IMR-90 (cell line): Measurements from ENCODE around the gene NTM. TPM values are rescaled to one million over a fixed set of nuclear protein-coding genes. Genes with fewer than 3 reads are reported as not detected.

Experiments
- ATAC-seq: fragments of 200-7000 bp; cut with Tn5 transposase; 2 replicates; pipeline ENCODE4 v1.9.1; 2020; ENCODE audit warnings: low read depth, mild to moderate bottlenecking, moderate library complexity
- BruUV-seq: library from RNA; stranded (reverse); fragments of 400-500 nt; replicated peaks from 2 replicates; lab custom pipeline; 2021; lab: Mats Ljungman, UMichigan
- CTCF ChIA-PET: fragments of 300-600 bp; formaldehyde crosslinking; extraction: SDS; loops from one replicate; lab custom pipeline; 2021; ENCODE audit warnings: antibody characterized with exemption; lab: Yijun Ruan, JAX
- POLR2A ChIA-PET: fragments of 300-600 bp; sonication (Branson Sonifier 250); formaldehyde crosslinking; loops from one replicate; lab custom pipeline; 2022; ENCODE audit warnings: antibody characterized with exemption; ENCODE audit not compliant: unreplicated experiment; lab: Charles Lee
- DNase-seq: peaks from one replicate; pipeline ENCODE4 v3.0.0; 2013
- H2AFZ ChIP-seq: replicated peaks from 2 replicates; pipeline ENCODE3; 2013; ENCODE audit warnings: low read length, mild to moderate bottlenecking; ENCODE audit not compliant: poor library complexity
- H2AK5ac ChIP-seq: 2 replicates; pipeline ENCODE4 v1.6.1; 2013; ENCODE audit warnings: low read depth, low read length, inconsistent platforms
- H2AK9ac ChIP-seq: replicated peaks from 2 replicates; pipeline ENCODE3; 2013; ENCODE audit warnings: mild to moderate bottlenecking, low read depth, low read length, moderate library complexity; ENCODE audit not compliant: poor library complexity
- H2BK120ac ChIP-seq: 2 replicates; pipeline ENCODE4 v1.6.1; 2013; ENCODE audit warnings: low read depth, low read length, inconsistent platforms
- H2BK15ac ChIP-seq: 3 replicates; pipeline ENCODE4 v1.6.1; 2013; ENCODE audit warnings: low read depth, low read length, inconsistent platforms
- H2BK20ac ChIP-seq: 2 replicates; pipeline ENCODE4 v1.6.1; 2013; ENCODE audit warnings: low read depth, mild to moderate bottlenecking, inconsistent platforms, low read length, moderate library complexity
- H2BK5ac ChIP-seq: 2 replicates; pipeline ENCODE4 v1.6.1; 2013; ENCODE audit warnings: mild to moderate bottlenecking, low read depth, low read length, inconsistent platforms; ENCODE audit not compliant: poor library complexity, severe bottlenecking
- H3K14ac ChIP-seq: replicated peaks from 2 replicates; pipeline ENCODE4 v1.6.1; 2013; ENCODE audit warnings: low read depth, low read length, inconsistent platforms
- H3K18ac ChIP-seq: 2 replicates; pipeline ENCODE4 v1.6.1; 2013; ENCODE audit warnings: low read depth, low read length, control low read depth
- H3K23ac ChIP-seq: 2 replicates; pipeline ENCODE4 v1.6.1; 2013; ENCODE audit warnings: low read depth, low read length, inconsistent platforms
- H3K27ac ChIP-seq: 2 replicates; pipeline ENCODE4 v1.5.1; 2013; ENCODE audit warnings: mild to moderate bottlenecking, control low read depth, low read length; ENCODE audit not compliant: insufficient read depth
- H3K27me3 ChIP-seq: 2 replicates; pipeline ENCODE4 v1.6.1; 2013; ENCODE audit warnings: low read length; ENCODE audit not compliant: control insufficient read depth, insufficient read depth
- H3K36me3 ChIP-seq: 2 replicates; pipeline ENCODE4 v1.6.1; 2013; ENCODE audit warnings: low read length, mixed read lengths; ENCODE audit not compliant: control insufficient read depth, insufficient read depth
- H3K4ac ChIP-seq: 2 replicates; pipeline ENCODE4 v1.6.1; 2013; ENCODE audit warnings: low read depth, low read length, inconsistent platforms
- H3K4me1 ChIP-seq: 2 replicates; pipeline ENCODE4 v1.6.1; 2013; ENCODE audit warnings: low read length, mixed read lengths; ENCODE audit not compliant: control insufficient read depth, insufficient read depth
- H3K4me2 ChIP-seq: 2 replicates; pipeline ENCODE4 v1.6.1; 2013; ENCODE audit warnings: low read depth, mild to moderate bottlenecking, control low read depth, low read length, moderate library complexity
- H3K4me3 ChIP-seq: 2 replicates; pipeline ENCODE4 v1.5.1; 2013; ENCODE audit warnings: low read depth, mild to moderate bottlenecking, control low read depth, low read length, moderate library complexity; ENCODE audit not compliant: insufficient read depth
- H3K56ac ChIP-seq: 2 replicates; pipeline ENCODE4 v1.6.1; 2013; ENCODE audit warnings: low read length, inconsistent platforms; ENCODE audit not compliant: insufficient read depth; ENCODE audit errors: extremely low read depth
- H3K79me1 ChIP-seq, 2 experiments: 2 replicates each; pipeline ENCODE4 v1.6.1; 2013; ENCODE audit warnings: low read length in 2 of 2, inconsistent platforms in 1 of 2, low read depth in 1 of 2
- H3K9ac ChIP-seq: 2 replicates; pipeline ENCODE4 v1.6.1; 2013; ENCODE audit warnings: low read depth, low read length, control low read depth
- H3K9me1 ChIP-seq: 2 replicates; pipeline ENCODE4 v1.6.1; 2013; ENCODE audit warnings: low read length, inconsistent platforms; ENCODE audit not compliant: insufficient read depth
- H3K9me3 ChIP-seq: 2 replicates; pipeline ENCODE4 v1.6.1; 2013; ENCODE audit warnings: low read length; ENCODE audit not compliant: control insufficient read depth, insufficient read depth
- H4K20me1 ChIP-seq: 2 replicates; pipeline ENCODE4 v1.6.1; 2013; ENCODE audit warnings: low read length, inconsistent platforms; ENCODE audit not compliant: insufficient read depth
- H4K5ac ChIP-seq: 2 replicates; pipeline ENCODE4 v1.6.1; 2013; ENCODE audit warnings: mild to moderate bottlenecking, low read depth, low read length, control low read depth
- H4K8ac ChIP-seq, 2 experiments: 2 replicates each; pipeline ENCODE4 v1.6.1; 2013; ENCODE audit warnings: low read depth in 2 of 2, low read length in 2 of 2, control low read depth in 1 of 2, inconsistent platforms in 1 of 2
- H4K91ac ChIP-seq: 2 replicates; pipeline ENCODE4 v1.6.1; 2013; ENCODE audit warnings: low read depth, low read length, inconsistent platforms; ENCODE audit not compliant: insufficient read depth
- BHLHE40 ChIP-seq: fragments of 150-350 bp; IDR thresholded peaks from 2 replicates; pipeline ENCODE4 v1.6.1; 2016; ENCODE audit warnings: mild to moderate bottlenecking, low read depth, low read length
- CEBPB ChIP-seq: IDR thresholded peaks from 2 replicates; pipeline ENCODE4 v1.6.1; 2012; ENCODE audit warnings: low read depth, low read length, improper control_type of control experiment
- CHD1 ChIP-seq: IDR thresholded peaks from 2 replicates; pipeline ENCODE4 v1.6.1; 2012; ENCODE audit warnings: low read depth, low read length, improper control_type of control experiment
- ELK1 ChIP-seq: fragments of 150-350 bp; IDR thresholded peaks from 2 replicates; pipeline ENCODE4 v1.6.1; 2016; ENCODE audit warnings: low read depth, mild to moderate bottlenecking, low read length, moderate library complexity, borderline replicate concordance
- MAZ ChIP-seq: IDR thresholded peaks from 2 replicates; pipeline ENCODE4 v1.6.1; 2012; ENCODE audit warnings: low read depth, mild to moderate bottlenecking, low read length, improper control_type of control experiment, moderate library complexity, borderline replicate concordance
- MXI1 ChIP-seq: IDR thresholded peaks from 2 replicates; pipeline ENCODE4 v1.6.1; 2012; ENCODE audit warnings: low read depth, mild to moderate bottlenecking, low read length, moderate library complexity, borderline replicate concordance
- NFE2L2 ChIP-seq: fragments of 150-350 bp; IDR thresholded peaks from 2 replicates; pipeline ENCODE4 v1.6.1; 2016; ENCODE audit warnings: low read depth, mild to moderate bottlenecking, low read length
- RAD21 ChIP-seq: IDR thresholded peaks from 2 replicates; pipeline ENCODE4 v1.6.1; 2012; ENCODE audit warnings: low read length, improper control_type of control experiment
- RCOR1 ChIP-seq: IDR thresholded peaks from 2 replicates; pipeline ENCODE4 v1.6.1; 2012; ENCODE audit warnings: mild to moderate bottlenecking, low read length, improper control_type of control experiment; ENCODE audit not compliant: insufficient replicate concordance
- SMC3 ChIP-seq: fragments of 150-350 bp; IDR thresholded peaks from 2 replicates; pipeline ENCODE4 v1.6.1; 2016; ENCODE audit warnings: low read depth, mild to moderate bottlenecking, antibody characterized with exemption, low read length, moderate library complexity
- whole genome bisulfite sequencing, 2 experiments: methylation state at CpG; one replicate each; pipeline versions ENCODE4 v1.1.5 to v1.1.7; 2013; ENCODE audit warnings: missing lambda C conversion rate in 2 of 2; ENCODE audit not compliant: insufficient read length in 1 of 2; ENCODE audit errors: extremely low coverage in 2 of 2; 5-methylcytosine and 5-hydroxymethylcytosine counted together
- dilution Hi-C: fragments of 300-500 bp; cut with HindIII; formaldehyde crosslinking; loops from one replicate; pipeline ENCODE4 v1.14.3; 2018; ENCODE audit warnings: low sequenced_read_pairs; ENCODE audit not compliant: unreplicated experiment
- in situ Hi-C: fragments of 300-500 bp; cut with MboI; formaldehyde crosslinking; loops from 3 replicates; pipeline ENCODE4 v1.14.3; 2019; ENCODE audit warnings: low sequenced_read_pairs, inconsistent platforms, mixed read lengths
- intact Hi-C: fragments of 100-400 bp; cut with micrococcal nuclease; formaldehyde crosslinking; loops from 2 replicates; pipeline ENCODE4 v1.10.0; 2022
- polyA plus RNA-seq, 3 experiments: library from polyadenylated mRNA; depleted of rRNA; stranded (reverse); fragments of >200 nt; gene quantifications; 2 replicates each; pipeline ENCODE4 v1.2.3, GENCODE V29; 2012; ENCODE audit warnings: low replicate concordance in 1 of 3
- total RNA-seq: library from RNA; depleted of rRNA; stranded (reverse); fragments of >200 nt; gene quantifications from 2 replicates; pipeline ENCODE4 v1.2.3, GENCODE V29; 2012
- TF ChIP-seq, protein P1 (sequence below): conservative IDR thresholded peaks from 2 replicates; pipeline ENCODE4 v1.5.1; 2012; ENCODE audit warnings: mild to moderate bottlenecking, low read depth, low read length, improper control_type of control experiment

The NTM gene
- total and polyA plus RNA-seq, 2 of the 4 experiments (the other 2 are of a cell fraction): 19.5 to 25.5 TPM

DNA sequence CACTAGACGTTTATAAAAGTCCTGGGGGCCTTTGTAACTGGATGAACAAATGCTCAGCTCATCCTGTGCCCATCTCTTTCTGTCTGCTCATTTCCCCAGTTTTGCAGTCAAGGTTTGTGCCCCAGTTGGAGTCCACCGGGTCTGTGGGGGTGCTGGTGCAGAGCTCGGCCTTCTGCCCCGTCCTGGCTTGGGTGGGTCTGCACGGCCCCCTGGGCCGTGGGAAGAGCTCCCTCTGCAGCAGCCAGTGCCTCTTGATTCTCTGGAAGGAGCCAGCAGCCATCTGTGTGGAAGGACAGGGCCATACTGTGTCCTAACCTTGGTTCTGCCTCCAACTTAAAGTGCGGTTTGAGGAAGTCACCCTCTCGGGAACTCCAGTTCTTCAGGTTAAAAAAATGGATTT lies 140.2 kb downstream of the NTM start:
- no peaks in the 10 kb centered on the region for H4K20me1 ChIP-seq
- ATAC-seq: no peak
- no peak overlapping the region for H3K4me2 ChIP-seq
- H3K23ac ChIP-seq: no peak overlapping the region
- no peak overlapping the region for H3K27ac ChIP-seq
- no peak overlapping the region for H3K14ac ChIP-seq
- H3K4me1 ChIP-seq: no peaks in the 10 kb centered on the region
- intact Hi-C loops (loop anchor here (1.0 to 5.0 kb wide), 2 partner anchors 446 to 483 kb away; no protein-coding TSS in a partner anchor), dilution Hi-C loops (no loop called here), in situ Hi-C loops (loop anchor here (25.0 kb wide), 1 partner anchor 448 kb away; no protein-coding TSS in a partner anchor)
- ChIA-PET CTCF (no interaction called here), POLR2A (no interaction called here)
- H4K8ac ChIP-seq: no peak overlapping the region
- H3K27me3 ChIP-seq: no peaks in the 10 kb centered on the region
- H3K56ac ChIP-seq: no peak overlapping the region
- no peak overlapping the region for H3K4me3 ChIP-seq
- H3K9me3 ChIP-seq: no peaks in the 10 kb centered on the region
- no peak overlapping the region for H4K91ac ChIP-seq
- H2AK5ac ChIP-seq: no peak overlapping the region
- no peak overlapping the region for H2BK20ac ChIP-seq
- no peak for DNase-seq
- H3K79me1 ChIP-seq: no peaks in the 10 kb centered on the region
- no peak overlapping the region for H2AK9ac ChIP-seq
- H2BK5ac ChIP-seq: no peak overlapping the region
- 51% methylated on average over 4 of the region's 8 CpGs; no CpG with 5 or more reads in 1 of the 2 experiments for WGBS, 2 experiments
- no peak overlapping the region for H3K9ac ChIP-seq
- H3K18ac ChIP-seq: no peak overlapping the region
- no peak overlapping the region for H2BK15ac ChIP-seq
- no peaks in the 10 kb centered on the region for H3K9me1 ChIP-seq
- no peak overlapping the region for H4K5ac ChIP-seq
- no peak for TF ChIP-seq ELK1
- TF ChIP-seq CHD1: no peak
- TF ChIP-seq, protein P1, sequence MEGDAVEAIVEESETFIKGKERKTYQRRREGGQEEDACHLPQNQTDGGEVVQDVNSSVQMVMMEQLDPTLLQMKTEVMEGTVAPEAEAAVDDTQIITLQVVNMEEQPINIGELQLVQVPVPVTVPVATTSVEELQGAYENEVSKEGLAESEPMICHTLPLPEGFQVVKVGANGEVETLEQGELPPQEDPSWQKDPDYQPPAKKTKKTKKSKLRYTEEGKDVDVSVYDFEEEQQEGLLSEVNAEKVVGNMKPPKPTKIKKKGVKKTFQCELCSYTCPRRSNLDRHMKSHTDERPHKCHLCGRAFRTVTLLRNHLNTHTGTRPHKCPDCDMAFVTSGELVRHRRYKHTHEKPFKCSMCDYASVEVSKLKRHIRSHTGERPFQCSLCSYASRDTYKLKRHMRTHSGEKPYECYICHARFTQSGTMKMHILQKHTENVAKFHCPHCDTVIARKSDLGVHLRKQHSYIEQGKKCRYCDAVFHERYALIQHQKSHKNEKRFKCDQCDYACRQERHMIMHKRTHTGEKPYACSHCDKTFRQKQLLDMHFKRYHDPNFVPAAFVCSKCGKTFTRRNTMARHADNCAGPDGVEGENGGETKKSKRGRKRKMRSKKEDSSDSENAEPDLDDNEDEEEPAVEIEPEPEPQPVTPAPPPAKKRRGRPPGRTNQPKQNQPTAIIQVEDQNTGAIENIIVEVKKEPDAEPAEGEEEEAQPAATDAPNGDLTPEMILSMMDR: no peak
- TF ChIP-seq RAD21: no peak
- TF ChIP-seq MXI1: no peak
- no peak for TF ChIP-seq CEBPB
- no peak for TF ChIP-seq RCOR1
- no peak for TF ChIP-seq MAZ
- TF ChIP-seq SMC3: no peak
- TF ChIP-seq NFE2L2: no peak
- no peak for TF ChIP-seq BHLHE40
- BruUV-seq: no TSS peak
- no peak overlapping the region for H2BK120ac ChIP-seq
- H3K36me3 ChIP-seq: no peaks in the 10 kb centered on the region
- H2AFZ ChIP-seq: no peak overlapping the region
- H3K4ac ChIP-seq: no peak overlapping the region
